OCI-LY1 (cell line): ENCODE data around the gene AADAC.

ENCODE experiments used
- H2AFZ ChIP-seq: fragments of 200-600 bp; sonication (generic), shearing (Covaris generic); 2 replicates; pipeline ENCODE4 v1.6.0; 2014; ENCODE audit warnings: antibody characterized with exemption, mild to moderate bottlenecking, low read length
- H3F3A ChIP-seq: fragments of 200-600 bp; sonication (generic), shearing (Covaris generic); 2 replicates; pipeline ENCODE4 v1.6.0; 2014; ENCODE audit warnings: mild to moderate bottlenecking, antibody characterized with exemption, low read length, moderate library complexity; ENCODE audit not compliant: insufficient read depth
- H3K27ac ChIP-seq: fragments of 200-600 bp; sonication (generic); 2 replicates; pipeline ENCODE4 v1.5.1; 2014; ENCODE audit warnings: low read length, mixed run types, mild to moderate bottlenecking, low read depth; ENCODE audit not compliant: poor library complexity, severe bottlenecking
- H3K27me3 ChIP-seq: fragments of 200-600 bp; sonication (generic); 2 replicates; pipeline ENCODE4 v1.6.0; 2014; ENCODE audit warnings: antibody characterized with exemption, mild to moderate bottlenecking, low read length, moderate library complexity; ENCODE audit not compliant: insufficient read depth
- H3K36me3 ChIP-seq: fragments of 200-600 bp; sonication (generic); 2 replicates; pipeline ENCODE4 v1.6.1; 2014; ENCODE audit warnings: mild to moderate bottlenecking, antibody characterized with exemption, low read length, moderate library complexity, mixed read lengths; ENCODE audit not compliant: insufficient read depth
- H3K4me1 ChIP-seq: fragments of 200-600 bp; sonication (generic); 2 replicates; pipeline ENCODE4 v1.5.1; 2014; ENCODE audit warnings: mild to moderate bottlenecking, low read length, moderate library complexity; ENCODE audit not compliant: insufficient read depth, severe bottlenecking
- H3K4me2 ChIP-seq: fragments of 200-600 bp; sonication (generic), shearing (Covaris generic); 2 replicates; pipeline ENCODE4 v1.6.1; 2014; ENCODE audit warnings: low read length
- H3K4me3 ChIP-seq: fragments of 200-600 bp; sonication (generic); 2 replicates; pipeline ENCODE4 v1.5.1; 2014; ENCODE audit warnings: low read length, low read depth, mild to moderate bottlenecking, mixed read lengths; ENCODE audit not compliant: poor library complexity, severe bottlenecking
- H3K79me2 ChIP-seq: fragments of 200-600 bp; shearing (Covaris generic); 2 replicates; pipeline ENCODE4 v1.6.1; 2016; ENCODE audit warnings: mixed run types, low read length, mixed read lengths; ENCODE audit not compliant: insufficient read depth
- H3K9ac ChIP-seq: fragments of 200-600 bp; sonication (generic), shearing (Covaris generic); 2 replicates; pipeline ENCODE4 v1.6.1; 2014; ENCODE audit warnings: mild to moderate bottlenecking, low read length, mixed read lengths
- H3K9me2 ChIP-seq: fragments of 200-600 bp; sonication (generic), shearing (Covaris generic); 2 replicates; pipeline ENCODE4 v1.6.1; 2014; ENCODE audit warnings: low read depth, mild to moderate bottlenecking, low read length, mixed read lengths
- H3K9me3 ChIP-seq: fragments of 200-600 bp; shearing (Covaris generic); 2 replicates; pipeline ENCODE4 v1.6.1; 2014; ENCODE audit warnings: low read length, mixed read lengths
- H4K20me1 ChIP-seq: fragments of 200-600 bp; sonication (generic), shearing (Covaris generic); 2 replicates; pipeline ENCODE4 v1.6.0; 2016; ENCODE audit warnings: mild to moderate bottlenecking, low read length; ENCODE audit not compliant: insufficient read depth
- CTCF ChIP-seq: fragments of 200-600 bp; sonication (generic), shearing (Covaris generic); IDR thresholded peaks from 2 replicates; pipeline ENCODE4 v1.5.1; 2017; ENCODE audit warnings: mild to moderate bottlenecking, antibody characterized with exemption, low read length, moderate library complexity, mixed read lengths
- EZH2 ChIP-seq: fragments of 200-600 bp; sonication (generic), shearing (Covaris generic); IDR thresholded peaks from 2 replicates; pipeline ENCODE4 v1.8.0; 2017; ENCODE audit warnings: borderline replicate concordance, mixed run types, mild to moderate bottlenecking, antibody characterized with exemption, low read length, moderate library complexity, mixed read lengths

Gene AADAC

DNA sequence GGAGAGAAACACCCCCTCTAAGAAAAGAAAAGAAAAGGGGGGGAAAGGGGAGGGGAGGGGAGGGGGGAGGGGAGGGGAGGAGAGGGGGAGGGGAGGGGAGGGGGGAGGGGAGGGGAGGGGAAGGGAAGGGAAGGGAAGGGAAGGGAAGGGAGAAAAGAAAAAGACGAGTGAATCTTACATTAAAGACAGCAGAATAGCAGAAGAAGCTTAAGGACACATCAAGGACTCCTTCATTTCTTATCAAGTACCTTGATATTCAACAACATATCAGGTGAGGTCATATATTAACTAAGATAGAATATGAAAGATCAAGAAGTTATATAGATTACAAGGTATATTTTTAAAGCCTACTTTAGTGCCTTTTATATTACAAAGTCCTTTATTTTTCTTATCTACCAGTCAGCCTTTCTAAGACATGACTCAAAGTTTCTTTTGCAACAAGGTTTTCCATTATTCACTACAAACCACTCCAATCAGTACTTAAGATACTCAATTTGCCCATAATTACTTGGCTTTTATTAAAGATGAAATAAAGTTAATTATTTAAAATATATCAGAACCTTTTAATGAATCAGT is 17.7 kb upstream of the AADAC start:
- Histone ChIP-seq H4K20me1 (no peaks in the 10 kb centered on the region), H3K9me2 (no peaks in the 10 kb centered on the region; the same call in 1 of the 2 replicates), H3K9me3 (no peaks in the 10 kb centered on the region), H3K9ac (no peak overlapping the region), H3K36me3 (no peaks in the 10 kb centered on the region), H3F3A (no peaks in the 10 kb centered on the region), H3K4me1 (no peaks in the 10 kb centered on the region), H3K27ac (no peak overlapping the region), H3K79me2 (no peaks in the 10 kb centered on the region), H2AFZ (no peak overlapping the region), H3K4me2 (no peak overlapping the region), H3K4me3 (no peak overlapping the region), H3K27me3 (no peaks in the 10 kb centered on the region)
- no peak for TF ChIP-seq EZH2
- TF ChIP-seq CTCF = no peak

DNA sequence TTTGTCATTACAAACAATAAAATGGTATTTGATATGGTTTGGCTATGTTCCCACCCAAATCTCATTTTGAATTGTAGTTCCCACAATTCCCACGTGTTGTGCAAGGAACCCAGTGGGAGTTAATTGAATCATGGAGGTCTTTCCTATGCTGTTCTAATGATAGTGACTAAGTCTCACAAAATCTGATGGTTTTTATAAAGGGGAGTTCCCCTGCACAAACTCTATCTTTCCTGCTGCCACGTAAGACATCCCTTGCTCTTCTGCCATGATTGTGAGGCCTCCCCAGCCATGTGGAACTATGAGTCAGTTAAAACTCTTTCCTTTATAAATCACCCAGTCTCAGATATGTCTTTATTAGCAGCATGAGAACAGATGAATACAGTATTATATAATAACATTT is 15.4 kb upstream of the AADAC start:
- Histone ChIP-seq H3K4me2 (no peak overlapping the region), H3K9me2 (no peaks in the 10 kb centered on the region), H3K4me1 (no peaks in the 10 kb centered on the region), H3K9ac (no peak overlapping the region), H3K9me3 (no peaks in the 10 kb centered on the region), H2AFZ (no peak overlapping the region), H3K27me3 (no peaks in the 10 kb centered on the region), H3K4me3 (no peak overlapping the region), H3K27ac (no peak overlapping the region), H3K36me3 (no peaks in the 10 kb centered on the region), H4K20me1 (no peaks in the 10 kb centered on the region), H3K79me2 (no peaks in the 10 kb centered on the region), H3F3A (no peaks in the 10 kb centered on the region)
- no peak for TF ChIP-seq EZH2
- no peak for TF ChIP-seq CTCF

- TF ChIP-seq CTCF = no peak
- Histone ChIP-seq H3K79me2 (no peaks in the 10 kb centered on the region), H2AFZ (no peak overlapping the region), H3F3A (no peaks in the 10 kb centered on the region), H3K4me1 (no peaks in the 10 kb centered on the region), H4K20me1 (no peaks in the 10 kb centered on the region), H3K36me3 (no peaks in the 10 kb centered on the region), H3K27ac (no peak overlapping the region), H3K9me2 (no peaks in the 10 kb centered on the region), H3K4me2 (no peak overlapping the region), H3K4me3 (no peak overlapping the region), H3K9me3 (no peaks in the 10 kb centered on the region), H3K9ac (no peak overlapping the region), H3K27me3 (no peaks in the 10 kb centered on the region)
These were observed 13.5 kb upstream of the AADAC start for GRCh38 chr3:151800431-151800830.
